ENCODE measurements around the gene MDFI.
"Not testable (repeated sequence)": the region's sequence is repeated elsewhere in the genome, so short reads cannot be mapped to it uniquely, and the experiment has no call there.

MDFI gene

DNA sequence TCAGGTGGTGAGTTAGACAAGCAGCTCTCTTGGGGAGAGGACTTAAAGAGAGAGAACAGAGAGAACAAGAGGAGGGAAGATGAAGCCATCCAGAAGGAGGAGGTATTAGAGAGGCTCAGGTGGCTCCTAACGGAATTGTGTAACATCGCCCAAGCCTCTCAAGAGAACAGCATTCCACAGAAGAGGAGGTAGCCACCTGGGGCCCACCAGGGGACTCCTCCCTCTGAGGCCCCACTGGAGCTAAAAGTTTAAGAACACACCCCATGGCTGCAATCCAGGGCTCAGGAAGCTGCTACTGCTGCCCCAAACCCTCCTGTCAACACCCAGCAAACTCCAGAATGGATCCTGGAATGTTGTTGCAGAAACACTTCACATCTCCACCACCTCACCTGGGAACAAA is 23.6 kb upstream of the MDFI start:
- Histone ChIP-seq H3K4me3 (replicated peaks; ENCODE audit: insufficient read depth, low read length) (no peak overlapping the region), H3K27me3 (ENCODE audit: insufficient read depth, poor library complexity, severe bottlenecking) (no peaks in the 10 kb centered on the region), H3K27ac (replicated peaks) (no peak overlapping the region)
- no peak for DNase-seq (ENCODE audit: low read depth in 1 of 2, low spot score in 1 of 2)
- no peak for TF ChIP-seq SPI1 (IDR thresholded peaks at IDR 0.05; ENCODE audit: borderline replicate concordance, low read depth)
- TF ChIP-seq, protein P1, sequence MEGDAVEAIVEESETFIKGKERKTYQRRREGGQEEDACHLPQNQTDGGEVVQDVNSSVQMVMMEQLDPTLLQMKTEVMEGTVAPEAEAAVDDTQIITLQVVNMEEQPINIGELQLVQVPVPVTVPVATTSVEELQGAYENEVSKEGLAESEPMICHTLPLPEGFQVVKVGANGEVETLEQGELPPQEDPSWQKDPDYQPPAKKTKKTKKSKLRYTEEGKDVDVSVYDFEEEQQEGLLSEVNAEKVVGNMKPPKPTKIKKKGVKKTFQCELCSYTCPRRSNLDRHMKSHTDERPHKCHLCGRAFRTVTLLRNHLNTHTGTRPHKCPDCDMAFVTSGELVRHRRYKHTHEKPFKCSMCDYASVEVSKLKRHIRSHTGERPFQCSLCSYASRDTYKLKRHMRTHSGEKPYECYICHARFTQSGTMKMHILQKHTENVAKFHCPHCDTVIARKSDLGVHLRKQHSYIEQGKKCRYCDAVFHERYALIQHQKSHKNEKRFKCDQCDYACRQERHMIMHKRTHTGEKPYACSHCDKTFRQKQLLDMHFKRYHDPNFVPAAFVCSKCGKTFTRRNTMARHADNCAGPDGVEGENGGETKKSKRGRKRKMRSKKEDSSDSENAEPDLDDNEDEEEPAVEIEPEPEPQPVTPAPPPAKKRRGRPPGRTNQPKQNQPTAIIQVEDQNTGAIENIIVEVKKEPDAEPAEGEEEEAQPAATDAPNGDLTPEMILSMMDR (IDR thresholded peaks at IDR 0.05; ENCODE audit: insufficient read depth, low read length): no peak
- TF ChIP-seq POLR2AphosphoS5 (IDR thresholded peaks at IDR 0.05; ENCODE audit: low read depth): no peak
- no peak for TF ChIP-seq GABPA (IDR thresholded peaks at IDR 0.05; ENCODE audit: low read depth)

GRCh38 chr6:41615311-41615710 is 23.0 kb upstream of the MDFI start:
- TF ChIP-seq, protein P2, sequence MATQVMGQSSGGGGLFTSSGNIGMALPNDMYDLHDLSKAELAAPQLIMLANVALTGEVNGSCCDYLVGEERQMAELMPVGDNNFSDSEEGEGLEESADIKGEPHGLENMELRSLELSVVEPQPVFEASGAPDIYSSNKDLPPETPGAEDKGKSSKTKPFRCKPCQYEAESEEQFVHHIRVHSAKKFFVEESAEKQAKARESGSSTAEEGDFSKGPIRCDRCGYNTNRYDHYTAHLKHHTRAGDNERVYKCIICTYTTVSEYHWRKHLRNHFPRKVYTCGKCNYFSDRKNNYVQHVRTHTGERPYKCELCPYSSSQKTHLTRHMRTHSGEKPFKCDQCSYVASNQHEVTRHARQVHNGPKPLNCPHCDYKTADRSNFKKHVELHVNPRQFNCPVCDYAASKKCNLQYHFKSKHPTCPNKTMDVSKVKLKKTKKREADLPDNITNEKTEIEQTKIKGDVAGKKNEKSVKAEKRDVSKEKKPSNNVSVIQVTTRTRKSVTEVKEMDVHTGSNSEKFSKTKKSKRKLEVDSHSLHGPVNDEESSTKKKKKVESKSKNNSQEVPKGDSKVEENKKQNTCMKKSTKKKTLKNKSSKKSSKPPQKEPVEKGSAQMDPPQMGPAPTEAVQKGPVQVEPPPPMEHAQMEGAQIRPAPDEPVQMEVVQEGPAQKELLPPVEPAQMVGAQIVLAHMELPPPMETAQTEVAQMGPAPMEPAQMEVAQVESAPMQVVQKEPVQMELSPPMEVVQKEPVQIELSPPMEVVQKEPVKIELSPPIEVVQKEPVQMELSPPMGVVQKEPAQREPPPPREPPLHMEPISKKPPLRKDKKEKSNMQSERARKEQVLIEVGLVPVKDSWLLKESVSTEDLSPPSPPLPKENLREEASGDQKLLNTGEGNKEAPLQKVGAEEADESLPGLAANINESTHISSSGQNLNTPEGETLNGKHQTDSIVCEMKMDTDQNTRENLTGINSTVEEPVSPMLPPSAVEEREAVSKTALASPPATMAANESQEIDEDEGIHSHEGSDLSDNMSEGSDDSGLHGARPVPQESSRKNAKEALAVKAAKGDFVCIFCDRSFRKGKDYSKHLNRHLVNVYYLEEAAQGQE (IDR thresholded peaks at IDR 0.05; ENCODE audit: insufficient replicate concordance, low read depth): no peak
- TF ChIP-seq GABPA (IDR thresholded peaks at IDR 0.05; ENCODE audit: low read depth): no peak
- TF ChIP-seq, protein P1 (IDR thresholded peaks at IDR 0.05; ENCODE audit: insufficient read depth, low read length): no peak
- Histone ChIP-seq H3K4me3 (replicated peaks; ENCODE audit: insufficient read depth, low read length) (no peak overlapping the region), H3K27ac (replicated peaks) (no peak overlapping the region), H3K27me3 (ENCODE audit: insufficient read depth, poor library complexity, severe bottlenecking) (no peaks in the 10 kb centered on the region)
- DNase-seq (ENCODE audit: low read depth in 1 of 2, low spot score in 1 of 2): no peak

DNA sequence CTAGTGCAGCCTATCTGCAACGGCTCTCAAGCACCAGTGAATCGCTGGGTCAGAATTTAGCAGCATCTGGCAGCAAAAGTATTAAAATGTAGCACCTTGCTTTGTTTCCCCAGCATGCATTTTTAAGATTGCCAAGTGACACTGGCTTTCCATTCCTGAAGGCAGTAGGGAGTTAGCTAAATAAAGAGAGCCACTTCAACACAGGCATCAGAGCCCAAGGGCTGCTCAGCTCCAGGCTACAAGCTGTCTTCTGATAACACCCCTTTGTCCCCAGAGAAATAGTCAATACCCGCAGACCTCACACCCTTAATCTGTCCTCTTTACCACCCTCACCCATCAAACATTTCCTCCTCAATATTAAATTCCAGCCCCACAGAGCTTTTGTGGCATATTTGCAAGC is 19.7 kb upstream of the MDFI start:
- H3K27me3 ChIP-seq (ENCODE audit: insufficient read depth, poor library complexity, severe bottlenecking): no peaks in the 10 kb centered on the region
- TF ChIP-seq, protein P1 (IDR thresholded peaks at IDR 0.05; ENCODE audit: insufficient read depth, low read length): no peak
- TF ChIP-seq SPI1 (IDR thresholded peaks at IDR 0.05; ENCODE audit: borderline replicate concordance, low read depth) (no peak), POLR2AphosphoS5 (IDR thresholded peaks at IDR 0.05; ENCODE audit: low read depth) (no peak), GABPA (IDR thresholded peaks at IDR 0.05; ENCODE audit: low read depth) (no peak)
- TF ChIP-seq, protein P2 (IDR thresholded peaks at IDR 0.05; ENCODE audit: insufficient replicate concordance, low read depth): no peak
- H3K27ac ChIP-seq (replicated peaks): no peak overlapping the region
- no peak overlapping the region for H3K4me3 ChIP-seq (replicated peaks; ENCODE audit: insufficient read depth, low read length)
- no peak for DNase-seq (ENCODE audit: low read depth in 1 of 2, low spot score in 1 of 2)

GRCh38 chr6:41619193-41619592 is 19.1 kb upstream of the MDFI start:
- not testable (repeated sequence) for H3K4me3 ChIP-seq (replicated peaks; ENCODE audit: insufficient read depth, low read length); H3K27ac ChIP-seq (replicated peaks); H3K27me3 ChIP-seq (ENCODE audit: insufficient read depth, poor library complexity, severe bottlenecking); DNase-seq (ENCODE audit: low read depth in 1 of 2, low spot score in 1 of 2)

Measured in HL-60 (cell line).